DMS53 treated with DMSO at 0.1 percent for 48 hours (cell line): ENCODE data around the gene GRIP2.

Source experiments
- DNase-seq: peaks from one replicate; lab custom pipeline; 2025; ENCODE audit not compliant: unreplicated experiment; lab: John Stamatoyannopoulos, UW

GRIP2 gene

GRCh38 chr3:14562121-14562890 lies 22.2 kb upstream of the GRIP2 start:
- no peak for DNase-seq

GRCh38 chr3:14561051-14561960 lies 21.2 kb upstream of the GRIP2 start:
- DNase-seq = no peak

- DNase-seq = no peak
Observed at GRCh38 chr3:14560110-14560509, 20.0 kb upstream of the GRIP2 start.

GRCh38 chr3:14558029-14558428 lies 17.9 kb upstream of the GRIP2 start:
- no peak for DNase-seq

GRCh38 chr3:14555835-14556234 lies 15.7 kb upstream of the GRIP2 start:
- DNase-seq = no peak

GRCh38 chr3:14554715-14555114 lies 14.6 kb upstream of the GRIP2 start:
- no peak for DNase-seq

GRCh38 chr3:14553871-14554270 lies 13.7 kb upstream of the GRIP2 start:
- DNase-seq = no peak

- no peak for DNase-seq
Observed at GRCh38 chr3:14552717-14553116, 12.6 kb upstream of the GRIP2 start.

GRCh38 chr3:14552041-14552648 lies 12.0 kb upstream of the GRIP2 start:
- no peak for DNase-seq

GRCh38 chr3:14550651-14551611 lies 10.8 kb upstream of the GRIP2 start:
- DNase-seq = no peak

GRCh38 chr3:14550181-14550580 lies 10.0 kb upstream of the GRIP2 start:
- no peak for DNase-seq

- DNase-seq = no peak
Observed at GRCh38 chr3:14549256-14549919, 9.2 kb upstream of the GRIP2 start.

- peak; percentile 1 for DNase-seq
Observed at GRCh38 chr3:14548321-14548729, 8.2 kb upstream of the GRIP2 start.

GRCh38 chr3:14547693-14548092 lies 7.6 kb upstream of the GRIP2 start:
- no peak for DNase-seq

- no peak for DNase-seq
Observed at GRCh38 chr3:14546041-14546440, 5.9 kb upstream of the GRIP2 start.

GRCh38 chr3:14545251-14545635 lies 5.1 kb upstream of the GRIP2 start:
- DNase-seq = no peak

GRCh38 chr3:14544282-14545250 lies 4.4 kb upstream of the GRIP2 start:
- DNase-seq = no peak

- DNase-seq = no peak
Observed at GRCh38 chr3:14543446-14543845, 3.3 kb upstream of the GRIP2 start.

- DNase-seq = no peak
Observed at GRCh38 chr3:14542656-14543055, 2.5 kb upstream of the GRIP2 start.
